LNCaP clone FGC (cell line): ENCODE data around the gene RABGAP1L.
"Not testable (repeated sequence)": the region's sequence is repeated elsewhere in the genome, so short reads cannot be mapped to it uniquely, and the experiment has no call there.

Experiments used
- DNase-seq: peaks from one replicate; pipeline ENCODE4 v3.0.0-alpha.2; 2011; ENCODE audit warnings: low read depth
- H3K4me3 ChIP-seq: 2 replicates; pipeline ENCODE4 v1.5.1; 2011; ENCODE audit warnings: mild to moderate bottlenecking, low read depth, low read length, control low read depth
- TF ChIP-seq, protein P1 (sequence below): IDR thresholded peaks from 2 replicates; pipeline ENCODE4 v1.5.1; 2012; ENCODE audit warnings: mild to moderate bottlenecking; ENCODE audit not compliant: control insufficient read depth, insufficient read depth; ENCODE audit errors: extremely low read depth

RABGAP1L gene

DNA sequence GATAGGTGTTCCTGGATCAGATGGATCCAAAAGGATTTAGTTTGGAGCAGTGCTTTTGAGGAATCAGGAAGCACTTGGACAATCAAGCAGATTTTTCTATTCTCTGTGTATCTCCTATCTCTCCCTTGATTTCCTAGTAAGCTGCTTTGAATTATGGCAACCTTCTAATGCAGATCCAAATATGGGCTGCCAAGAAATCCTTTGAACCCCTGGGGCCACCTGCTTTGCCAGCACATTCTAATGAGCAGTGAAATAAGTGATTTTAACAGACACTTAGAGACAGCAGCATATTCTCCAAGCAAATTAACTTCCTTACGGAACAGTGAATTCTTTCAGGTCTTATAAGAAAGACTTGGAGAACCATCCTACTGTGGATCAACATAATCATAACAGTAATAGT, 483.9 kb downstream of the RABGAP1L start:
- no peak overlapping the region for H3K4me3 ChIP-seq
- DNase-seq: no peak
- TF ChIP-seq, protein P1, sequence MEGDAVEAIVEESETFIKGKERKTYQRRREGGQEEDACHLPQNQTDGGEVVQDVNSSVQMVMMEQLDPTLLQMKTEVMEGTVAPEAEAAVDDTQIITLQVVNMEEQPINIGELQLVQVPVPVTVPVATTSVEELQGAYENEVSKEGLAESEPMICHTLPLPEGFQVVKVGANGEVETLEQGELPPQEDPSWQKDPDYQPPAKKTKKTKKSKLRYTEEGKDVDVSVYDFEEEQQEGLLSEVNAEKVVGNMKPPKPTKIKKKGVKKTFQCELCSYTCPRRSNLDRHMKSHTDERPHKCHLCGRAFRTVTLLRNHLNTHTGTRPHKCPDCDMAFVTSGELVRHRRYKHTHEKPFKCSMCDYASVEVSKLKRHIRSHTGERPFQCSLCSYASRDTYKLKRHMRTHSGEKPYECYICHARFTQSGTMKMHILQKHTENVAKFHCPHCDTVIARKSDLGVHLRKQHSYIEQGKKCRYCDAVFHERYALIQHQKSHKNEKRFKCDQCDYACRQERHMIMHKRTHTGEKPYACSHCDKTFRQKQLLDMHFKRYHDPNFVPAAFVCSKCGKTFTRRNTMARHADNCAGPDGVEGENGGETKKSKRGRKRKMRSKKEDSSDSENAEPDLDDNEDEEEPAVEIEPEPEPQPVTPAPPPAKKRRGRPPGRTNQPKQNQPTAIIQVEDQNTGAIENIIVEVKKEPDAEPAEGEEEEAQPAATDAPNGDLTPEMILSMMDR: no peak

DNA sequence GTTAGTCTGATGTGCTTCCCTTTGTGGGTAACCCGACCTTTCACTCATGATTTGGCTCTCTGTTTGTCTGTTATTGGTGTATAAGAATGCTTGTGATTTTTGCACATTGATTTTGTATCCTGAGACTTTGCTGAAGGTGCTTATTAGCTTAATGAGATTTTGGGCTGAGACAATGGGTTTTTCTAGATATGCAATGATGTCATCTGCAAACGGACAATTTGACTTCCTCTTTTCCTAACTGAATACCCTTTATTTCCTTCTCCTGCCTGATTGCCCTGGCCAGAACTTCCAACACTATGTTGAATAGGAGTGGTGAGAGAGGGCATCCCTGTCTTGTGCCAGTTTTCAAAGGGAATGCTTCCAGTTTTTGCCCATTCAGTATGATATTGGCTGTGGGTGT, 490.3 kb downstream of the RABGAP1L start:
- H3K4me3 ChIP-seq, DNase-seq: not testable (repeated sequence)

DNA sequence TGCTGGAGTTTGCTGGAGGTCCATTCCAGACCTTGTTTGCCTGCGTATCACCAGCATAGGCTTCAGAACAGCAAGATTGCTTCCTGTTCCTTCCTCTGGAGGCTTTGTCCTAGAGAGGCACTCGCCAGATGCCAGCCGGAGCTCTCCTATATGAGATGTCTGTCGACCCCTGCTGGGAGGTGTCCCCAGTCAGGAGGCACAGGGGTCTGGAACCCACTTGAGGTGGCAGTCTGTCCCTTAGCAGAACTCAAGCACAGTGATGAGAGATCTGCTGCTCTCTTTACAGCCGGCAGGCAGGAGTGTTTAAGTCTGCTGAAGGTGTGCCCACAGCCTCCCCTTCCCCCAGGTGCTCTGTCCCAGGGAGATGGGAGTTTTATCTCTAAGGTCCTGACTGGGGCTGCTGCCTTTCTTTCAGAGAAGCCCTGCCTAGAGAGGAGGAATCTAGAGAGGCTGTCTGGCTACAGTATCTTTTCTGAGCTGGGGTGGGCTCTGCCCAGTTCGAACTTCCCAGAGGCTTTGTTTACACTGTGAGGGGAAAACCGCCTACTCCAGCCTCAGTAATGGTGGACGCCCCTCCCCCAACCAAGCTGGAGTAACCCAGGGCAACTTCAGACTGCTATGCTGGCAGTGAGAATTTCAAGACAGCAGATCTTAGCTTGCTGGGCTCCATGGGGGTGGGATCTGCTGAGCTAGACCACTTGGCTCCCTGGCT, 493.4 kb downstream of the RABGAP1L start:
- TF ChIP-seq, protein P1: no peak
- no peak overlapping the region for H3K4me3 ChIP-seq
- no peak for DNase-seq

DNA sequence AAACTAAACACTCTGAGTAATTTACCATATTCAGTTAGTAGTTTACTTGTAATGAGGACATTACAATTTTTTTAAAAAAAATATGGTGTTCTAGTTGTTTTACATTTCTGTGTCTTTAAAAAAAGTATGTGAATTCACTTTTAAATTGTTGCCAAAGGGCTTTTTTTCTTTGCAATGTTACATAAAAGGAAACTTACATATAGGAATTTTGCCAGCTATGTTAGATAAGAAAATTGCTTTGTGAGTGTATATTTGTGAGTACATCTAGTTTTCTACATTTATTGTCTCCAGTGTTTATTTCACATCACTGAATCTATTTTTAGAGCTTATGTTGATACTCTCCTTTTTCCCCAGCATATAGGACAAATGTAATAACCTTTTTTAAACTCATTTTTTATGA, 495.2 kb downstream of the RABGAP1L start:
- DNase-seq: no peak
- no peak overlapping the region for H3K4me3 ChIP-seq
- TF ChIP-seq, protein P1: no peak

DNA sequence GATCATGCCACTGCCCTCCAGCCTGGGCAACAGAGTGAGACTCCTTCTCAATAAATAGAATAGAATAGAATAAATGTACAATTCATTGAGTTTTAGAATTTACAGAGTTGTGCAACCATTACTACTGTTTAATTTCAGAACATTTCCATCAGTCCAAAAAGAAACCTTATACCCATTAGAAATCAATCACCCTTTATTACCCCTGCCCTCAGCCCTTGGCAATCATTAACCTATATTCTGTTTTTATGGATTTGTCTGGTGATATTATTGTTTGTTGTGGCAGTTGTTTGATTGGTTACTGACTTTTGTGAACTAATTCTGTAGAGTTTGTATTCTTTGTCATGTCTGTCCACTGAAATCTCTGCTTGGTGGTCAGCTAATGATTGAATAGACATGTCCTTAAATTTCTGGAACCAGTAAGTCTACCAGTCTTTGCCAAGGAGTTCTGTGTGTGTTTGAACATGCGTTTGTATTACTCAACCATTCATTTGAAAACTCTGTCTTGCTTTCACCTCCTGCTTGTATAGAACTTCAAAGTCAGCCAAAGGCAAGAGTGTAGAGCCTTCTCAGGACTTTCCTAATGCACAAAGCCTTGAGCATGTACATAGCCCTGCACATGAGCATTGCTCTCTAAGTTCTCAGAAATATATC, 497.2 kb downstream of the RABGAP1L start:
- TF ChIP-seq, protein P1: no peak
- no peak overlapping the region for H3K4me3 ChIP-seq
- no peak for DNase-seq

DNA sequence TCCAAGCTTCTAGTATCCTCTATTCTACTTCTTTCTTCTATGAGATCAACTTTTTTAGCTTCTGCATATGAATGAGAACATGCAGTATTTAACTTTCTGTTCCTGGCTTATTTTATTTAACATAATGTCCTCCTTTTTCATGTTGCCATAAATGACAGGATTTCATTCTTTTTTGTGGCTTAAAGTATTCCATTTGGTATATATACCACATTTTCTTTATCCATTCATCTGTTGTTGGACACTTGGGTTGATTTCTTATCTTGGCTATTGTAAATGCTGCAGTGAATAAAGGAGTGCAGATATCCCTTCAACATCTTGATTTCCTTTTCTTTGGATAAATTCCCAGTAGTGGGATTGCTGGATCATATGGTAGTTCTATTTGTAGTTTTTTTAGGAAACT, 498.1 kb downstream of the RABGAP1L start:
- no peak overlapping the region for H3K4me3 ChIP-seq
- no peak for DNase-seq
- TF ChIP-seq, protein P1: no peak

DNA sequence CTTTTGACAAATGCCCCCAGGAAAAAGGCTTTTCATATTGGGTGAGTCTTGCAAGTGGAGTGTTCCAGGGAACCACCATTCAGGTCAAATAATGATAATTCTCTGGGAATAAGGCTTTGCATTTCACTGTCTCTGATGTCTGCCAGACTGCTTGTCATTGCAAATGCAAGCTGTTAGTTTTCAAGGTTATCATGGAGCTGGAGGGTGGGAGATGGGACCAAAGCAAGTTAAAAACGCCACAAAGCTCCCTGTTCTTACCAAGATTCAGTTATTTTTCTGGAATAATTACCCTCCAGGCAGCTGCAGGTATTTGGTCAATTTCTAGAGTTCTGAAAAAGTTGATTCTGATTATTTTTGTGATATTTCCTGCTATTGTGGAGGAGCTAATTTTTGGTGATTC, 498.6 kb downstream of the RABGAP1L start:
- DNase-seq: no peak
- no peak overlapping the region for H3K4me3 ChIP-seq
- TF ChIP-seq, protein P1: no peak
